Keratinocyte (primary cell): ENCODE results near the gene OR2A25. TPM values are rescaled to one million over a fixed set of nuclear protein-coding genes. Genes with fewer than 3 reads are reported as not detected.

Experiments
- DNase-seq: peaks from one replicate; pipeline ENCODE4 v3.0.0-alpha.2; 2011; ENCODE audit warnings: low read depth, missing footprints, low spot score
- FAIRE-seq: peaks from 2 replicates; lab custom pipeline; 2011; peaks lifted over from hg19 to GRCh38; lab: Jason Lieb, UNC
- H2AFZ ChIP-seq: 2 replicates; pipeline ENCODE4 v1.6.0; 2012; ENCODE audit warnings: low read length, control low read depth, inconsistent platforms; ENCODE audit not compliant: control insufficient read depth
- H3K27ac ChIP-seq: 2 replicates; pipeline ENCODE4 v1.5.1; 2011; ENCODE audit warnings: low read length; ENCODE audit not compliant: control insufficient read depth, insufficient read depth
- H3K27me3 ChIP-seq: 3 replicates; pipeline ENCODE4 v1.6.0; 2011; ENCODE audit warnings: low read length; ENCODE audit not compliant: control insufficient read depth, insufficient read depth; ENCODE audit errors: extremely low read depth
- H3K36me3 ChIP-seq, 2 experiments: 2 replicates in 1 of 2; 3 replicates in 1 of 2; pipeline ENCODE4 v1.5.1; 2011; ENCODE audit warnings: low read length in 2 of 2, mild to moderate bottlenecking in 1 of 2; ENCODE audit not compliant: control insufficient read depth in 2 of 2, insufficient read depth in 2 of 2; ENCODE audit errors: extremely low read depth in 1 of 2
- H3K4me1 ChIP-seq: 3 replicates; pipeline ENCODE4 v1.5.1; 2011; ENCODE audit warnings: low read length; ENCODE audit not compliant: control insufficient read depth, insufficient read depth; ENCODE audit errors: extremely low read depth
- H3K4me2 ChIP-seq: 3 replicates; pipeline ENCODE4 v1.6.0; 2011; ENCODE audit warnings: low read depth, low read length; ENCODE audit not compliant: control insufficient read depth, insufficient read depth; ENCODE audit errors: extremely low read depth
- H3K4me3 ChIP-seq, 3 experiments: fragments of 200-600 bp in 1 of 3; sonication (generic) in 1 of 3; 2 replicates in 2 of 3; 3 replicates in 1 of 3; pipeline ENCODE4 v1.5.1; 2011 to 2016; ENCODE audit warnings: low read length in 3 of 3, mild to moderate bottlenecking in 3 of 3, control low read depth in 2 of 3, inconsistent platforms in 1 of 3, low read depth in 1 of 3, mixed read lengths in 1 of 3, mixed run types in 1 of 3, moderate library complexity in 1 of 3; ENCODE audit not compliant: control insufficient read depth in 2 of 3, insufficient read depth in 2 of 3; ENCODE audit errors: extremely low read depth in 1 of 3
- H3K79me2 ChIP-seq: 2 replicates; pipeline ENCODE4 v1.6.0; 2012; ENCODE audit warnings: low read length; ENCODE audit not compliant: control insufficient read depth, insufficient read depth
- H3K9ac ChIP-seq: 3 replicates; pipeline ENCODE4 v1.6.0; 2011; ENCODE audit warnings: low read length; ENCODE audit not compliant: control insufficient read depth, insufficient read depth; ENCODE audit errors: extremely low read depth
- H3K9me1 ChIP-seq: 3 replicates; pipeline ENCODE4 v1.6.0; 2011; ENCODE audit warnings: low read length; ENCODE audit not compliant: control insufficient read depth, insufficient read depth; ENCODE audit errors: extremely low read depth
- H3K9me3 ChIP-seq: 2 replicates; pipeline ENCODE4 v1.5.1; 2012; ENCODE audit warnings: low read depth, low read length; ENCODE audit not compliant: control insufficient read depth
- H4K20me1 ChIP-seq: 3 replicates; pipeline ENCODE4 v1.6.0; 2011; ENCODE audit warnings: low read length; ENCODE audit not compliant: control insufficient read depth, insufficient read depth; ENCODE audit errors: extremely low read depth
- EZH2 ChIP-seq: IDR thresholded peaks from one replicate; pipeline ENCODE4 v1.6.1; 2012; ENCODE audit warnings: inconsistent platforms, mild to moderate bottlenecking, low read length, moderate library complexity
- dilution Hi-C: fragments of 300-500 bp; cut with MboI; formaldehyde crosslinking; loops from one replicate; pipeline ENCODE4 v1.7.0; 2020; ENCODE audit warnings: low sequenced_read_pairs; ENCODE audit not compliant: extremely low pct_ligation_motif_present
- polyA plus RNA-seq, 5 experiments: library from polyadenylated mRNA; depleted of rRNA in 3 of 5; stranded (reverse) in 3 of 5; stranded (forward) in 1 of 5; unstranded in 1 of 5; fragments of >200 nt; gene quantifications; 1 replicate in 1 of 5; 2 replicates in 3 of 5; 3 replicates in 1 of 5; pipeline versions ENCODE4 v1.2.1 to v1.2.3, GENCODE V29; 2011 to 2012; ENCODE audit warnings: missing spikeins in 2 of 5, low read depth in 1 of 5, low replicate concordance in 1 of 5
- TF ChIP-seq, protein P1 (sequence below), 3 experiments: IDR thresholded peaks in 1 of 3; conservative IDR thresholded peaks in 1 of 3; optimal IDR thresholded peaks in 1 of 3; 2 replicates in 2 of 3; 3 replicates in 1 of 3; pipeline versions ENCODE3 to v1.5.1; 2011; ENCODE audit warnings: low read length in 3 of 3, mild to moderate bottlenecking in 3 of 3, moderate library complexity in 2 of 3, control low read depth in 1 of 3, inconsistent platforms in 1 of 3; ENCODE audit not compliant: insufficient read depth in 2 of 3; ENCODE audit errors: extremely low read depth in 1 of 3

Gene OR2A25
- polyA plus RNA-seq, 1 donor (not counting 4 experiments of a cell fraction or from before 2014, with no cell fraction given) = not detected

GRCh38 chr7:144069953-144070352, 342 bp downstream of the OR2A25 start:
- TF ChIP-seq, protein P1, sequence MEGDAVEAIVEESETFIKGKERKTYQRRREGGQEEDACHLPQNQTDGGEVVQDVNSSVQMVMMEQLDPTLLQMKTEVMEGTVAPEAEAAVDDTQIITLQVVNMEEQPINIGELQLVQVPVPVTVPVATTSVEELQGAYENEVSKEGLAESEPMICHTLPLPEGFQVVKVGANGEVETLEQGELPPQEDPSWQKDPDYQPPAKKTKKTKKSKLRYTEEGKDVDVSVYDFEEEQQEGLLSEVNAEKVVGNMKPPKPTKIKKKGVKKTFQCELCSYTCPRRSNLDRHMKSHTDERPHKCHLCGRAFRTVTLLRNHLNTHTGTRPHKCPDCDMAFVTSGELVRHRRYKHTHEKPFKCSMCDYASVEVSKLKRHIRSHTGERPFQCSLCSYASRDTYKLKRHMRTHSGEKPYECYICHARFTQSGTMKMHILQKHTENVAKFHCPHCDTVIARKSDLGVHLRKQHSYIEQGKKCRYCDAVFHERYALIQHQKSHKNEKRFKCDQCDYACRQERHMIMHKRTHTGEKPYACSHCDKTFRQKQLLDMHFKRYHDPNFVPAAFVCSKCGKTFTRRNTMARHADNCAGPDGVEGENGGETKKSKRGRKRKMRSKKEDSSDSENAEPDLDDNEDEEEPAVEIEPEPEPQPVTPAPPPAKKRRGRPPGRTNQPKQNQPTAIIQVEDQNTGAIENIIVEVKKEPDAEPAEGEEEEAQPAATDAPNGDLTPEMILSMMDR (optimal IDR thresholded peaks at IDR 0.05 in 1 of 3, IDR thresholded peaks at IDR 0.05 in 1 of 3, conservative IDR thresholded peaks at IDR 0.05 in 1 of 3; ENCODE audit: extremely low read depth in 1 of 3, insufficient read depth in 2 of 3, low read length in 3 of 3) = no peak
- TF ChIP-seq EZH2 = no peak
- Histone ChIP-seq H3K27me3 (no peaks in the 10 kb centered on the region), H2AFZ (no peak overlapping the region), H3K36me3 (no peaks in the 10 kb centered on the region), H3K4me1 (no peaks in the 10 kb centered on the region), H3K4me3 (no peak overlapping the region), H3K4me2 (no peak overlapping the region), H3K27ac (no peak overlapping the region), H3K79me2 (no peaks in the 10 kb centered on the region), H3K9ac (no peak overlapping the region), H3K9me3 (no peaks in the 10 kb centered on the region), H4K20me1 (no peaks in the 10 kb centered on the region), H3K9me1 (no peaks in the 10 kb centered on the region)
- FAIRE-seq (no peak), DNase-seq (no peak)
- dilution Hi-C loops = no loop called here

DNA sequence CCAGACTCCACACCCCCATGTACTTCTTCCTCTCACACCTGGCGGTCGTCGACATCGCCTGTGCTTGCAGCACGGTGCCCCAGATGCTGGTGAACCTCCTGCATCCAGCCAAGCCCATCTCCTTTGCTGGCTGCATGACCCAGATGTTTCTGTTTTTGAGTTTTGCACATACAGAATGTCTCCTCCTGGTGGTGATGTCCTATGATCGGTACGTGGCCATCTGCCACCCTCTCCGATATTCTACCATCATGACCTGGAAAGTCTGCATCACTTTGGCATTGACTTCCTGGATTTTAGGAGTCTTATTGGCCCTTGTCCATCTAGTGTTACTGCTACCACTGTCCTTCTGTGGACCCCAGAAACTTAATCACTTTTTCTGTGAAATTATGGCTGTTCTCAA, 4.8 kb downstream of the OR2A25 start:
- no peak for FAIRE-seq
- H3K9ac ChIP-seq = no peak overlapping the region

More for the DNA sequence above, 4.8 kb downstream of the OR2A25 start:
- H3K4me2 ChIP-seq = no peak overlapping the region
- no peaks in the 10 kb centered on the region for H3K27me3 ChIP-seq
- H4K20me1 ChIP-seq = no peaks in the 10 kb centered on the region
- H3K9me1 ChIP-seq = no peaks in the 10 kb centered on the region
- H3K4me3 ChIP-seq = no peak overlapping the region
- no peaks in the 10 kb centered on the region for H3K36me3 ChIP-seq
- H2AFZ ChIP-seq = no peak overlapping the region
- no peaks in the 10 kb centered on the region for H3K4me1 ChIP-seq
- H3K79me2 ChIP-seq = no peaks in the 10 kb centered on the region
- TF ChIP-seq, protein P1 (optimal IDR thresholded peaks at IDR 0.05 in 1 of 3, IDR thresholded peaks at IDR 0.05 in 1 of 3, conservative IDR thresholded peaks at IDR 0.05 in 1 of 3; ENCODE audit: extremely low read depth in 1 of 3, insufficient read depth in 2 of 3, low read length in 3 of 3) = no peak
- TF ChIP-seq EZH2 = no peak
- no peaks in the 10 kb centered on the region for H3K9me3 ChIP-seq
- DNase-seq = no peak
- dilution Hi-C loops = no loop called here
- no peak overlapping the region for H3K27ac ChIP-seq
